ENCODE data around the gene SAMD4A.

Gene SAMD4A

DNA sequence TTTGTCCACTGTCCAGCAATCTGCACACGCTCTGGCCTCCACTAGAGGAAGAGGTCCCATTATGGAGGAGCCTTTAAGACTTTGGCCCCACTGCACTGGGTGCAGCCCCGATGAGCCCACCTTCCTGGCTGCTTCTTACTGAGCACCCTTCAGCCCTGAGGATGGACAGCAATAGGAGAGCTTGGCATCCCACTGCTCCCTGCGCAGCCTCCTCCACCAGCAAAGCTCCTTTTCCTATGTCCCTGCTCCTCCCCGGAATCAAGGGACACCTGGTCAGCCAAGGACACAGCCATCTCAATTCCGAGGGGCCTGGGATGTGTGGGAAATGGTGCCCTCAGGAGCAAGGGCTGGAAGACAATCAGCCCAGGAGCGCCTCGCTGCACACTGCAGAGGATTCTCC, 241.0 kb downstream of the SAMD4A start:
- DNase-seq = no peak

DNA sequence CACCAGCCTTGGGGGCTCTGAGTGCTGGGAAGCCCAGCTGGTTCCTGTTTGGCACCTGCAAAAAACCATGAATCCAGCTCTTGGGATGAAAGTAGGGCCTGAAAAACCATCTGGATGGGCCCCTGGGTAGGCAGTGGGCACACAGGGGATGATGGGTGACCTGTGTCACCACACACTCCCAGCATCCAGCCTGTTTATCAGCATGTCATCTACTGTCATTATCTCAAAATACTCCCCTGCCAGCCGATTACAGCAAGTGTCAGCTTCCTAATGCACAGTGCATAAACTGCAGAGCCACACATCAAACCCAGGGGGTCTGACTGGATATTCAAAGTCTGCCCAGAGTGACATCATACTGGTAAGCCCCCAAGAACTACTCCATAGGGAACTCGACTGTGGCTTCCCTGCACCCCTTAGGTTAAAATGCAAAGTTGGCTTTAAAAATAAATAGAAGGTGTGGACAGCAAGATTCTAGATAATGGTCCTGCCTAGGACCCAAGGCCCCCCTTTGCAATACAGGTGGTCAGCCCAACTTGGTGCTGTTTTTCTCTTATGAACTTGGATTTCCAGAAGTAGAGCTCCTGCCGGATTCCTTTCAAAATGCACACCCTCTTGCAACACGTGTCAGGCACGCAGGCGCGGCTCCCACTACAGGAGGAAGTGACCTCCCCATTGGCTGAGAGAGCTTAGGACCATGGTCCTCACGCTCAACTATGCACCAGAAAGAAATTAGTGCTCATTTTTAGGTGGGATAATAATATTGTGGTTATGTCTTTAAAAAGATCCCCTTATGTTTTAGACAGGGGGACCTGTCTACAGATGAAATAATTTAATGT, 241.6 kb downstream of the SAMD4A start:
- no peak for DNase-seq

DNA sequence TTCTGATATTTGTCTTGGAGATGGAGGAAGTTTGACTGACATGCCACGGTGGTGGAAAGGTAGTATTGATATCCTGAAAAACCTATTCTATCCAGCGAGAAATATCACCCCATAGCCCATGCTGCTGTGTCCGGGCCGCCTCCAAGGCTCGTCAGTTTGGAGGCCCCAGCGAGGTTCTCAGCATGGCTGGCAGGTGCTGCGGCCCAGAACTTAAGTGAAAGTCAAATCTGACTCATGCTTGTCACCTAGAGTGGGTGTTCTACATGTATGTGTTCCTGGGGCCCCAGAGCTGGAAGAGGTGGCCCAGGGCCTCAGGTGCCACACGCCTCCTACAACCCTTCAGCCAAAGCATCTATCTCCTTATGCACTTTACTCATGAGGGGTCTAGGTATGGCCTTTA, 242.8 kb downstream of the SAMD4A start:
- DNase-seq = no peak

DNA sequence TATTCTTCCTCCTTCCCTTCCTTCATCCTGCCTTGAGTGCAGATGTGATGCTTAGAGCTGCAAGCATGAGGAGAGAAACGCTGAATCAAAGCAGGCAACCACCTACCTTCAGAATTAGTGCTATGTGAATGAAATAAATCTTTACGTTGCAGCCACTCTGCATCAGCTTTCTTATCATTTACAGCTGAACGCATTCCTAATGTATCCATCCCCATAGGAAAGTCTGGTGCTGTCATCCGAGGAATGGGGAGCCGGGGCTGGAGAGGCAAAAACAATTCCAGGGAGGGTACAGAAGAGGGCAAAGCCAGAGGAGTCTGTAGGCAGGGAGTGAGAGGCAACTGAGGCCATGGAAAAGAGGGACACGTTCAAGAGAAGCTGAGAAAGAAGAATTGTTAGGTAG, 245.7 kb downstream of the SAMD4A start:
- no peak for DNase-seq

GRCh38 chr14:54813081-54813480, 246.2 kb downstream of the SAMD4A start:
- no peak for DNase-seq

GRCh38 chr14:54814076-54814475, 247.1 kb downstream of the SAMD4A start:
- no peak for DNase-seq

DNA sequence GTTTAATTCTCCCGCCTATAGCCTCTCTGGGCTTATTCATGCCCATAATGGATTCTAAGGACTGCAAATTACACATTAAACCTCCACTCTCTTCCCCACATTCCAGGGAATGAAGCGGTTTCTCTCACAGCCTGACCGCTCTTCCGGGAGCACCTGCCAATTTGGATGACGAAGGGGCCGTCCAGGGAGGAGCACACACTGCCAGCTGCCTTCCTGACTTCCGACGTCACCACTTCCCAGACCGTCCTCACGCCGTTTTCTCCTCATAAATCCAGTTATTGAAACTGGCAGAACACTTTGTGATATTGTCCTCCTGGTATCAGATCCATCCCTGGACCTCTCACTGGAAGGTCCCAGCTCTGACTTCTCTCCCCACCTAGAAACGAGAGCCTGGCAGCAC, 248.1 kb downstream of the SAMD4A start:
- DNase-seq = no peak

DNA sequence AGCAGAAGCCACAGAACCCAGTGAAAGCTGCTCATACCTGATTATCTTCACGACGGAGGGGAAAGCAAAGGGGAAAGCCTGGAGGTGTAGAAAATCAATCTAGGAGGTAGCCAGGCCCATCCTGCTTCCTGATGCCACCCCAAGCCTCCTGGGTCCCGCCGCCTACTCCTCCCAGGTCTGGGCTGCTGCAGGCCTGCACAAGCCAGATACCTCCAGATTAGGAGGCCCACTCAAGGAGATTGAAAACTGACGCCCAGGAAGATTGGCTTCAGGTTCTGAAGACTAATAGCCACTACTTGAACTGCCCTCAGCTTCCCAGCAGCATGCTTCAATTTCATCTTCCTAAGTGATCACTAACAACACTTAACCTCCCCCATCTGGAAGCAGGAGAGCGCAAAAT, 248.6 kb downstream of the SAMD4A start:
- DNase-seq = no peak

- no peak for DNase-seq
Measured at GRCh38 chr14:54816450-54816849, 249.5 kb downstream of the SAMD4A start.

- no peak for DNase-seq
Measured at GRCh38 chr14:54817506-54817905, 250.6 kb downstream of the SAMD4A start.

DNA sequence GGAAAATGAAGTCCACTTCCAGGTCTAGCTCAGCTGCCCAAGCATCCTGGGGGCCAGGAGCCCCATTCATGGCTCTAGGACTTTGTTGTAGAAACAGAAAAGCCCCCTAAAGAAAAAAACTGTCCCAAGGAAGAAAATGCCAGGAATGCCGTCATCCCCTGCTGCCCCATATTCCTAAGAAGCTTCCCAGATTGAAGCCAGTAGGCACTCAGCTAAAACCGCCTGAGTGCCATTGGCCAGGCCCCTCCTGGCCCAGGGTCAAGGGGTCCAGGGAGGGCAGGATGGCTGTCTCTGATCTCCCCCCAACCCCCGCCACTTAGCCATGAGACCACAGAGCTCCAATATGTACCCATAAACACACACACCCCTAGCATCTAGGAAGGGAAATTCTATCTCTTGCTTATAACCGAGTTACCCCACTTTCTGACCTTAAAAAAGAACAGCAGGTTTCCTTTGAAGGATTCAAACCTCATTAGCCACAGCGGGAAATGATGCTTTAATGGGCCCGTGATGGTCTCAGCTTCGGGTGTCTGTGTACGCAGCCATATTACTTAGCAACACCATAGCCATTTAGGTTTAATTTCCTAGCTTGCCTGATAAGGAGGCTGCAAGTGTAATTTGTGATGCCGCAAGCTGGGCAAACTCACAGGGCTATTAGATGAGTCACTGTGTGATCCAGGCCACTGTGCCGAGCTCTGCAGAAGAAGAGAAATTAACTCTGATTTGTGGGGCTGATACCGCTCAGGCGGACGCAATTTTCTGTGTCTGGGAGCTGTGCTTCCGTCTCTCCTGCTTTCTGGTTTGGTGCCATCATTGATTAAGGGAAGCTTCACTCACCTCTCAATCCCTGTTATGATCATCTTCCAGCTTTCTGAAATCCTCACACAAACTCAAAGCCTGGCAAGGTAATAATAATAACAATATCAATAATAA, 251.5 kb downstream of the SAMD4A start:
- DNase-seq = peak; percentile 71

DNA sequence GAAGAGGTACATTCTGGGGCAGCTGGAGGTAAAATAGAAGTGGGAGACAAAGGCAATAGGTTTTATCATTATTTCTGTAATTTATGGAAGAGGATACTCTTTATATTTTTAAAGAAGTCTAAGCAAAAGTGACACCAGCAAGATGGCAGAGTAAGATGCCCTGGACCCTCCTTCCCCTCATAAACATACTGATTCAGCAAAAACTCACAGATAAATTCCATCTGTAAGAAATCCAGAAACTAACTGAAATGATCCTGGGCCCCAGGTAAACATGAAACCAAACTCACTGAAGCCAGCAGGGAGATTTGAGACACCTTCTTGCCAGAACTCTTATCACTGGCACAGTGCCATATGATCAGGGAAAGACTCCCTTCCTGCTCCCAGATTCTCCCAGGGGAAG, 255.8 kb downstream of the SAMD4A start:
- DNase-seq = no peak

DNA sequence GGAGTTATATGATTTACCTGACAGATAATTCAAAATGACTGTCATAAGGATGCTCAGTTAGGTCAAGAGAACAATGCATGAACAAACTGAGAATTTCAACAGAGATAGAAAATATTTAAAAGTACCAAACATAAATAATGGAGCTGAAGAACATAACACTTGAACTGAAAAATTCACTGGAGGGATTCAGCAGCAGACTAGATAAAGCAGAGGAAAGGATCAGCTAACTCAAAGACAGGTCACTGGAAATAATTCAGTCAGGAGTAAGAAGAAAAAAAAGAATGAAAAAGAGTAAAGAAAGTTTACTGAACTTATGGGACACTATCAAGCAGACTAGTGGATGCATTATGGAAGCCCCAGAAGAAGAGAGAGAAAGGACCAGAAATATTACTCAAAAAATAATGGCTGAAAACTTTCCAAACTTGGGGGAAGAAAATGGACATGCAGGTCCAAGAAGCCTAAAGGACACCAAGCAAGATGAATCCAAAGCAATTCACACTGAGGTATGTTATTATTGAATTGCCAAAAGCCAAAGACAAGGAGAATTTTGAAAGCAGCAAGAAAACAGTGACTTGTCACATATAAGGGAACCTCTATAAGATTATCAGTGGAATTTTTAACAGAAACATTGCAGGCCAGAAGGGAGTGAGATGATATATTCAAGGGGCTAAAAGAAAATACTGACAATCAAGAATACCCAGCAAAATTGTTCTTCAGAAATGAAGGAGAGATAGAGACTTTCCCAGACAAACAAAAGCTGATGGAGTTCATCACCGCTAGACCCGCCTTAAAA, 257.0 kb downstream of the SAMD4A start:
- no peak for DNase-seq

DNA sequence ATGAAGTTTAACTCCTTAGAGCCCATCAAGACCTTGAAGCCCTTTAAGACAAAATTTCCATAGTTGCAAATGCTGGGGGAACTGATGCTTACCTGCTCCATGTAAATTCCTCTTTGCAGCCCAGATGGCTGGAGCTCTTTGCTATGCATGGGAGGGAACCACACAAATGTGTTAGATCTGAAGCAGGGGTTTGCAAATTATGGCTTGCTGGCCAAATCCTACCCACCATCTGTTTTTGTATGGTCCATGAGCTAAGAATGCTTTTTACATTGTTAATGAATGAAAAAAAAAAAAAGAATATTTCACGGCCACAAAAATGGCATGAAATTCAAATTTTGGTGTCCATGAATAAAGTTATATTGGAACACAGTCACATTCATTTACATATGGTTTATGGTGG, 261.1 kb downstream of the SAMD4A start:
- no peak for DNase-seq

GRCh38 chr14:54829486-54830224, 262.7 kb downstream of the SAMD4A start:
- DNase-seq = no peak

DNA sequence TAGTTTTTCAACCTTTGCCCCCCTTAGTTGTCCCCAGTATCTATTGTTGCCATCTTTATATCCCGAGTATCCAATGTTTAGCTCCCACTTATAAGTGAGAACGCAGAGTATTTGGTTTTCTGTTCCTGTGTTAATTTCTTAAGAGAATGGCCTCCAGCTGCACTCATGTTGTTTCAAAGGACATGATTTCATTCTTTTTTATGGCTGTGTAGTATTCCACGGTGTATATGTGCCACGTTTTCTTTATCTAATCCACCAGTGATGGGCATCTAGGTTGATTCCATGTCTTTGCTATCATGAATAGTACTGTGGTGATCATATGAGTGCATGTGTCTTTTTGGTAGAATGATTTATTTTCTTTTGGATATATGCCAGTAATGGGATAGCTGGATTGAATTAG, 263.7 kb downstream of the SAMD4A start:
- DNase-seq = no peak

DNA sequence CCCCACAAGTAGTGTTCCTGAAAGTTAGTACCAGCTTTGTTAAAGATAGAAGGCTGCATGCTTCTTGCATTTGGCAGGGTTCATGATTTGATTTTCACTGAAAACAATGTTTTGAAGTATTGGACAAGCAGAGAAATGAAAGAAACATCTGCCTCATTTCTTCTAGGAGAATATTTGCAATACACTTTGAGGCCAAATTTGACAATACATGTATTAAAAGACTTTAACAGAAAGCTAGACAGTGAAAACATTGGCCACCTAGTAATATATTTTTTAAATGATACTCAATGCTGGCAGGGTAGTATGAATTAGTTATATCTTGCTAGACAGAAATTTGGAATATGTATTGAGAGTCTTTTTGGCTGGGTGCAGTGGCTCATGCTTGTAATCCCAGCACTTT, 267.2 kb downstream of the SAMD4A start:
- no peak for DNase-seq

GRCh38 chr14:54834727-54835126, 267.8 kb downstream of the SAMD4A start:
- no peak for DNase-seq

DNA sequence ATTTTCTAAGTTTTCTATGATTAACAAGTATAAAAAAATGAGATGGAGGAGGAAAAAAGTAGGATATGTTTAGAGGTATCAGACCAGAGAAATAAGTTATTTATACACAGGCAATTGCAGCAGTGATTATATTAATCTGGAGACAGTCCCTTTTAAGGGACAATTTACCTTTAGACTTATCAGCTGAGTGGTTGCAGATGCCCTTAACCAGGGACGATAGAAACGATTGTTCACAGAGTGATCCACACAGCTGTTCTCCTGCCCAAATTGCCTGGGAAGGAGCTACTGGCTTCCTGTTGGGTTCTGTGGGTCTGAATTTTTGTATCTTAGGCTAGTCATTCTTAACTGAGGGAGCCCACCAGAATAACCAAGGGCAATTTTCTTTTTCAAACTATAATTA, 269.3 kb downstream of the SAMD4A start:
- DNase-seq = no peak

DNA sequence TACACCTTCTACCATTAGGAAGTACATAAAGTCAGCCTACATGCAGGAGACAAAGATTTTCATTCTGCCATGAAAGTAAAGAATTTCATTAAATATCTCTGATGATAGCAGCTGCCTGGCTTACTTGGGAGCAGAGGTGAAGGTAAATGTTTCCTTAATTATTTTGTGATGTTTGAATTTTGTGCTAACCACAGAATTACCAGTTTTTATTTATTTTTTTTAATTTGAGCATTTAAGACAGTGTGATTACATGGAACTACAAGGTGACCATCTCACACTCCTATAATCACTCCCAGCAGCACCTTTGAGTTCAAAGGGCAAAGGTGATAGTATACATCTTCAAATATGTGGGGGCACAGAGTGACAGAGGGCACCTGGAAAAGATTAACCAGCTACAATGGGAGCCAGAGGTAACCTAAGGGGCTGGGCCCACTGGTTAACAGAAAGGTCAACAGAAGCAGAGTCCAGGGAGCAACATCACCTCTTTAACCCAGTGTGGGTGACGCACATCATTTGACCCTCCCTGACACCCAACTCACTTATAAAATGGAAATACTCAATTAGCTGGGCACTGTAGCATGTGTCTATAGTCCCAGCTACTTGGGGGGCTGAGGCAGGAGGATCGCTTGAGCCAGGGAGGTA, 270.7 kb downstream of the SAMD4A start:
- DNase-seq = no peak

DNA sequence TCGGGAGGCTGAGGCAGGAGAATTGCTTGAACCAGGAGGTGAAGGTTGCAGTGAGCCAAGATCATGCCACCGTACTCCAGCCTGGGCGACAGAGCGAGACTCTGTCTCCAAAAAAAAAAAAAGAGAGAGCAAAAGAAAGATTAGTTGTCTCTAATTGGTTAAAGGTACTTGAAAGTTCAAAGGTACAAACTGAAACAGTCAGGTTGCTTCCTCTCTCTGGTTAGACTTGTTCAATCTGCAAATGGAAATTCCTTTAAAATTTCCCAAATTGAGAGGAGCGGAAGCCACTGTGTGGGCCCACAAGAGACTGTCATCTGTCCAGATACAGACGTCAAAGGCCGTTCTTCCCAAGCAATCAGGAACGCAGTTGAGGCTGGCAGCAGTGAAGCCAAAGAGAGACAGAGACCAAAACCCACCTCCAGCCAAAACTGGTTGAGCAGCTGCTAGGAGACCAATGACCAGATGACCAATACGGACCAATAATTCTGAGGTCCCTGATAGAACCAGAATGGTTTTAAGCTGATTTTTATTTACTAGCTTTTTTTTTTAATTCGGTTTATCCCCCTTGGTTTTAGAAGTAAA, 272.1 kb downstream of the SAMD4A start:
- DNase-seq = no peak

DNA sequence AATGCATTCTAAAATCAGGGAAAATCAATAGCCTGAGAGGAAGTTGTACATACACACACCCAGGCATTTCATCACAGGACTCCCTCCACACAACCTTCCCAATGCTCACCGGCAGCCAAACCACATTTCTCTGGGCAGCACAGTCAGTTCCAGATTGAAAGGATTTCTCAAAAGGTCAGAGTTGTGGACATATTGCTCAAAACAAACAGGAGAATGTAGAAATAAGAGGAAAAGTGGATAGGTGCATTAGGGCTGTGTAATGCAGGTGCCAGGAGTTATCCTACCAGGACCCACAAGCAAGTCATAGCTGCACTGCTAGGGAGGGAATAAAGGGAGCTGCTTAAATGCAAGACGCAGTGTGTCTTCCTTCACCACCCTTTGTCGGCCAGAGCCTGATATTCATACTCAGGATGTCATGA, 272.8 kb downstream of the SAMD4A start:
- DNase-seq = no peak

All from amniotic stem cell (primary cell).